GM12865 (cell line): ENCODE data around the gene MKNK1.

Experiments
- DNase-seq: peaks from one replicate; pipeline ENCODE4 v3.0.0; 2010; ENCODE audit warnings: low read depth
- H3K4me3 ChIP-seq: 2 replicates; pipeline ENCODE4 v1.5.1; 2011; ENCODE audit warnings: mild to moderate bottlenecking, low read depth, low read length, control low read depth
- CTCF ChIP-seq: IDR thresholded peaks from 2 replicates; pipeline ENCODE4 v1.5.1; 2011; ENCODE audit warnings: low read length, control low read depth, low read depth, inconsistent platforms; ENCODE audit not compliant: insufficient read depth; ENCODE audit errors: missing control alignments

MKNK1 gene

GRCh38 chr1:46527474-46528296 is 76.4 kb downstream of the MKNK1 start:
- TF ChIP-seq CTCF, result peak; percentile 98
- H3K4me3 ChIP-seq, result no peak overlapping the region
- DNase-seq, result peak; percentile 72

DNA sequence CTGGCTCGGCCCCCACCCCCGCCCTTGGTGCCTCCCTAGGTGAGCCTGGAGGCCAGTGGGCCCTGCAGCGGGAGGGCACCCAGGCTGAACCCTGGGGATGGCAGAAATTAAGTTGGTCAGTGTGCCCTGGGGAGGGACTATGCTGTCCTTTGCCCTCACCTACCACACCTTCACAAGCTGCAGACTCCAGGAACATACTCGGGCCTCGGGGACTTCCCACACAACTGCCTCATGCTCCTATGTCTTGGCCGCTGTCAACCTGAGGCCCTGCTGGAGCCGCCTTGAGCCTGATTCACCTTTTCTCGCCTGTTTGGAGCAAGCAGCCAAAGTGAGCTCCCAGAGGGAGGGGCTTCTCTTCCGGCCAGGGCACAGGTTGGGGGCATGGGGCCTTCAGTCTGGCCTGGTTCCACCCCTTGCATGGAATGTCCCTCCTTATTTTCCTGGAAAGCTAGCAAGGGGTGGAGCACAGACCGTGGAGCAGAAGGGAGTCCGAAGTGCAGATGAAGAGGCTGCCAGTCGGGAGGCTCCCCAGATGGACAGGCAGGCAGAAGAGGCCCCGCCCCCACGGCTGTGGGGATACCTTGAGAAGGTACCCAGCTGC is 77.3 kb downstream of the MKNK1 start:
- H3K4me3 ChIP-seq, result no peak overlapping the region
- no peak for TF ChIP-seq CTCF
- no peak for DNase-seq

- DNase-seq, result no peak
- no peak for TF ChIP-seq CTCF
- H3K4me3 ChIP-seq, result no peak overlapping the region
Observed at GRCh38 chr1:46526013-46526690, 77.9 kb downstream of the MKNK1 start.

- no peak for TF ChIP-seq CTCF
- no peak overlapping the region for H3K4me3 ChIP-seq
- no peak for DNase-seq
Observed at GRCh38 chr1:46525253-46525983, 78.7 kb downstream of the MKNK1 start.

- DNase-seq, result no peak
- no peak for TF ChIP-seq CTCF
- no peak overlapping the region for H3K4me3 ChIP-seq
Observed at GRCh38 chr1:46524843-46525242, 79.2 kb downstream of the MKNK1 start.

- no peak for DNase-seq
- TF ChIP-seq CTCF, result no peak
- no peak overlapping the region for H3K4me3 ChIP-seq
Observed at GRCh38 chr1:46523496-46524353, 80.3 kb downstream of the MKNK1 start.
